Stomach (tissue), 9 donors: ENCODE data around the gene CLEC11A. TPM values are rescaled to one million over a fixed set of nuclear protein-coding genes. Genes with fewer than 3 reads are reported as not detected.
"Not testable (repeated sequence)": the region's sequence is repeated elsewhere in the genome, so short reads cannot be mapped to it uniquely, and the experiment has no call there.

Experiments
- DNase-seq, 2 donors: peaks; one replicate each; pipeline versions ENCODE4 v3.0.0 to v3.0.0-alpha.2; 2013 to 2019
- H3K27ac ChIP-seq, 5 donors: fragments of 200-600 bp in 4 of 5; sonication (generic) in 4 of 5; one replicate each; pipeline ENCODE4 v1.5.1; 2013 to 2019; ENCODE audit warnings: mild to moderate bottlenecking in 1 of 5, moderate library complexity in 1 of 5
- H3K27me3 ChIP-seq, 3 donors: fragments of 200-600 bp; sonication (generic); one replicate each; pipeline ENCODE4 v1.5.1; 2017 to 2019; ENCODE audit warnings: mixed run types in 1 of 3
- H3K36me3 ChIP-seq, 4 donors: fragments of 200-600 bp; sonication (generic); 1 replicate in 3 of 4; 2 replicates in 1 of 4; pipeline ENCODE4 v1.5.1; 2016 to 2019
- H3K4me1 ChIP-seq, 4 donors: fragments of 200-600 bp; sonication (generic); one replicate each; pipeline ENCODE4 v1.5.1; 2016 to 2019
- H3K4me3 ChIP-seq, 4 donors: fragments of 200-600 bp; sonication (generic) in 3 of 4; one replicate each; pipeline ENCODE4 v1.5.1; 2016 to 2019; ENCODE audit warnings: mild to moderate bottlenecking in 1 of 4
- H3K9me3 ChIP-seq, 4 donors: fragments of 200-600 bp; sonication (generic); one replicate each; pipeline ENCODE4 v1.5.1; 2016 to 2019
- EP300 ChIP-seq: sonication (generic); formaldehyde crosslinking; IDR thresholded peaks from one replicate; pipeline ENCODE4 v1.6.1; 2017; ENCODE audit warnings: antibody characterized with exemption
- POLR2A ChIP-seq, 4 donors: fragments of 450-650 bp; IDR thresholded peaks; one replicate each; pipeline ENCODE4 v1.6.1; 2016; ENCODE audit warnings: antibody characterized with exemption in 4 of 4, control low read depth in 2 of 4, mild to moderate bottlenecking in 1 of 4, moderate library complexity in 1 of 4
- WGBS, 5 donors: extraction: QIAGEN DNeasy Blood & Tissue Kit in 3 of 5; methylation state at CpG; one replicate each; pipeline versions ENCODE4 v1.1.5 to v1.1.7; 2013 to 2018; 5-methylcytosine and 5-hydroxymethylcytosine counted together
- intact Hi-C: fragments of 100-400 bp; cut with DNase I; formaldehyde crosslinking; loops from one replicate; pipeline ENCODE4 v1.15.1; 2023; ENCODE audit warnings: low total_unique reads
- polyA plus RNA-seq, 3 donors: library from polyadenylated mRNA; stranded (reverse); fragments of 200-250 nt; gene quantifications; one replicate each; pipeline ENCODE4 v1.2.3, GENCODE V29; 2013
- total RNA-seq, 5 donors: library from RNA; depleted of rRNA; stranded (reverse); fragments of >200 nt; gene quantifications; one replicate each; pipeline versions ENCODE4 v1.1.0 to v1.2.3, GENCODE V29; 2014 to 2016
- TF ChIP-seq, protein P1 (sequence below), 7 experiments: fragments of 450-650 bp in 4 of 7; fragments of 200-600 bp in 3 of 7; sonication (generic) in 3 of 7; IDR thresholded peaks; one replicate each; pipeline ENCODE4 v1.5.1; 2016 to 2019; ENCODE audit warnings: antibody characterized with exemption in 7 of 7, control low read depth in 2 of 7, mild to moderate bottlenecking in 1 of 7
- donor health status: healthy with polysubstance abuse.
- donor health status: Bipolar disorder and iron deficiency.
- donor health status: healthy.

The CLEC11A gene
- total and polyA plus RNA-seq, 8 donors, result 0.89 to 33.9 (median 7.0) TPM; not detected in 1

DNA sequence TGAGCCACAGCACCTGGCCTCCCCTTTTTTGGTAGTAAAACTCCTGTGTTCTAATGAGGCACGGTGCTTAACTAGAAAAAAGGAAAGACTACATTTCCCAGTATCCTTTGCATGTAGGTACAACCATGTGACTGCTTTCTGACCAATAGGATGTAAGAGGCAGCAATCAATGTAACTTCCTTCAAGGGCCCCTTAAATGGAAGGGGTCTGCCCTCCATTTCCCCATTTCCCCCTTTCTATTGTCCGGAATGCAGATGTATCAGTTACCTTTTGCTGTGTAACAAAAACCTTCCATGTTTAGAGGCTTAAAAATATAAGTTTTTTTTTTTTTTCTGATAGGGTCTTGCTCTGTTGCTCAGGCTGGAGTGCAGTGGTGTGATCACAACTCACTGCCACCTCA, 49.3 kb downstream of the CLEC11A start:
- Histone ChIP-seq H3K4me1 (no peaks in the 10 kb centered on the region), H3K36me3 (no peaks in the 10 kb centered on the region), H3K9me3 (peaks cover 0 to 17% (median 8%) of the 10 kb centered on the region in 4 donors), H3K4me3 (no peak overlapping the region), H3K27me3 (peaks cover 0 to 91% (median 11%) of the 10 kb centered on the region in 3 donors), H3K27ac (no peak overlapping the region)
- TF ChIP-seq, protein P1, sequence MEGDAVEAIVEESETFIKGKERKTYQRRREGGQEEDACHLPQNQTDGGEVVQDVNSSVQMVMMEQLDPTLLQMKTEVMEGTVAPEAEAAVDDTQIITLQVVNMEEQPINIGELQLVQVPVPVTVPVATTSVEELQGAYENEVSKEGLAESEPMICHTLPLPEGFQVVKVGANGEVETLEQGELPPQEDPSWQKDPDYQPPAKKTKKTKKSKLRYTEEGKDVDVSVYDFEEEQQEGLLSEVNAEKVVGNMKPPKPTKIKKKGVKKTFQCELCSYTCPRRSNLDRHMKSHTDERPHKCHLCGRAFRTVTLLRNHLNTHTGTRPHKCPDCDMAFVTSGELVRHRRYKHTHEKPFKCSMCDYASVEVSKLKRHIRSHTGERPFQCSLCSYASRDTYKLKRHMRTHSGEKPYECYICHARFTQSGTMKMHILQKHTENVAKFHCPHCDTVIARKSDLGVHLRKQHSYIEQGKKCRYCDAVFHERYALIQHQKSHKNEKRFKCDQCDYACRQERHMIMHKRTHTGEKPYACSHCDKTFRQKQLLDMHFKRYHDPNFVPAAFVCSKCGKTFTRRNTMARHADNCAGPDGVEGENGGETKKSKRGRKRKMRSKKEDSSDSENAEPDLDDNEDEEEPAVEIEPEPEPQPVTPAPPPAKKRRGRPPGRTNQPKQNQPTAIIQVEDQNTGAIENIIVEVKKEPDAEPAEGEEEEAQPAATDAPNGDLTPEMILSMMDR (IDR thresholded peaks at IDR 0.05), result no peak
- TF ChIP-seq POLR2A (IDR thresholded peaks at IDR 0.05), result no peak
- no peak for TF ChIP-seq EP300
- 48 to 69% (median 56%) methylated on average over 2 of the region's 2 CpGs for WGBS, 5 donors
- intact Hi-C loops, result no loop called here
- no peak for DNase-seq

DNA sequence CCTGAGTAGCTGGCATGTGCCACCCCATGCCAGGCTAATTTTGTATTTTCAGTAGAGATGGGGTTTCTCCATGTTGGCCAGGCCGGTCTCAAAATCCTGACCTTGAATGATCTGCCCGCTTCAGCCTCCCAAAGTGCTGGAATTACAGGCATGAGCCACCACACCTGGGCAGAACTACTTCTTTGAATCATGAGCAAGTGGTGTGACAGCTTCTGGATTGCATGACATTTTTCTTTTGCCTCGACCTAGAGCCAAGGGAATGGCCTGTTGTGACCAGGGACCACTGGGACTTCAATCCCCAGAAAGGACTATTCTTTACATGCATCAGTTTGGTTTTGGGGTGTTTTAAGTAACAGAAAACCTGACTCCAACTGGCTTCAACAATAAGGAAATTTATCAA, 49.7 kb downstream of the CLEC11A start:
- Histone ChIP-seq H3K27me3 (peaks cover 0 to 91% (median 15%) of the 10 kb centered on the region in 3 donors), H3K9me3 (peaks cover 0 to 17% (median 8%) of the 10 kb centered on the region in 4 donors)
- H3K4me1 ChIP-seq, H3K36me3 ChIP-seq, H3K4me3 ChIP-seq, intact Hi-C loops, H3K27ac ChIP-seq, DNase-seq: not testable (repeated sequence)
- 73 to 83% (median 74%) methylated on average over 3 of the region's 3 CpGs for WGBS, 5 donors

- peaks cover 0 to 94% (median 21%) of the 10 kb centered on the region in 3 donors for H3K27me3 ChIP-seq
Measured at GRCh38 chr19:50773454-50773853, 50.3 kb downstream of the CLEC11A start.

More at GRCh38 chr19:50773454-50773853, 50.3 kb downstream of the CLEC11A start:
- WGBS, 5 donors, result 43 to 57% (median 49%) methylated on average over 7 of the region's 7 CpGs
- H3K36me3 ChIP-seq, H3K27ac ChIP-seq, intact Hi-C loops, DNase-seq, H3K4me3 ChIP-seq, H3K4me1 ChIP-seq: not testable (repeated sequence)
- peaks cover 0 to 17% (median 8%) of the 10 kb centered on the region in 4 donors for H3K9me3 ChIP-seq

Other genes starting within 250 kb of the CLEC11A start
- 100 to 1,000 TPM in 1 of 5 donors, 10 to 100 TPM in 4; 30.8 to 284 (median 61.5) TPM for gene EMC10, start 246.9 kb upstream of the CLEC11A start, total RNA-seq
- 10 to 100 TPM; 33.5 to 63.2 (median 53.7) TPM for gene EMC10, start 246.9 kb upstream of the CLEC11A start, polyA plus RNA-seq
- gene GARIN5A, start 246.5 kb upstream of the CLEC11A start, total RNA-seq, result under 1 TPM in 3 of 5 donors, not detected in 2; 0.55 to 0.87 (median 0.58) TPM
- gene GARIN5A, start 246.5 kb upstream of the CLEC11A start, polyA plus RNA-seq, result 1 to 10 TPM; 1.9 to 3.1 (median 2.1) TPM
- gene JOSD2, start 212.2 kb upstream of the CLEC11A start, total RNA-seq, result 10 to 100 TPM in 3 of 5 donors, 1 to 10 TPM in 1, not detected in 1; 9.9 to 61.0 (median 14.5) TPM
- 10 to 100 TPM; 68.4 to 79.4 (median 68.5) TPM for gene JOSD2, start 212.2 kb upstream of the CLEC11A start, polyA plus RNA-seq
- not detected for gene ASPDH, start 209.5 kb upstream of the CLEC11A start, total RNA-seq
- gene ASPDH, start 209.5 kb upstream of the CLEC11A start, polyA plus RNA-seq, result not detected
- 1 to 10 TPM in 3 of 5 donors, under 1 TPM in 1, not detected in 1; 0.45 to 4.4 (median 2.2) TPM for gene LRRC4B, start 154.9 kb upstream of the CLEC11A start, total RNA-seq
- gene LRRC4B, start 154.9 kb upstream of the CLEC11A start, polyA plus RNA-seq, result 1 to 10 TPM; 1.2 to 1.5 (median 1.5) TPM
- 1 to 10 TPM in 1 of 5 donors, under 1 TPM in 1, not detected in 3; 0.14 to 1.3 TPM for gene SYT3, start 83.5 kb upstream of the CLEC11A start, total RNA-seq
- gene SYT3, start 83.5 kb upstream of the CLEC11A start, polyA plus RNA-seq, result under 1 TPM in 1 of 3 donors, not detected in 2; 0.13 TPM
- gene C19orf81, start 73.9 kb upstream of the CLEC11A start, total RNA-seq, result not detected
- 1 to 10 TPM in 1 of 3 donors, not detected in 2; 2.3 TPM for gene C19orf81, start 73.9 kb upstream of the CLEC11A start, polyA plus RNA-seq
- gene SHANK1, start 3.6 kb upstream of the CLEC11A start, total RNA-seq, result 1 to 10 TPM in 1 of 5 donors, not detected in 4; 1.5 TPM
- 1 to 10 TPM in 1 of 3 donors, under 1 TPM in 2; 0.15 to 1.2 (median 0.15) TPM for gene SHANK1, start 3.6 kb upstream of the CLEC11A start, polyA plus RNA-seq
- gene GPR32, start 47.1 kb downstream of the CLEC11A start, total RNA-seq, result not detected
- not detected for gene GPR32, start 47.1 kb downstream of the CLEC11A start, polyA plus RNA-seq
- not detected for gene ACP4, start 67.1 kb downstream of the CLEC11A start, total RNA-seq
- not detected for gene ACP4, start 67.1 kb downstream of the CLEC11A start, polyA plus RNA-seq
- 10 to 100 TPM in 1 of 5 donors, 1 to 10 TPM in 1, not detected in 3; 4.1 to 55.0 TPM for gene KLK1, start 100.4 kb downstream of the CLEC11A start, total RNA-seq
- gene KLK1, start 100.4 kb downstream of the CLEC11A start, polyA plus RNA-seq, result 10 to 100 TPM in 1 of 3 donors, 1 to 10 TPM in 2; 6.0 to 12.8 (median 6.9) TPM
- gene KLK15, start 110.2 kb downstream of the CLEC11A start, total RNA-seq, result not detected
- gene KLK15, start 110.2 kb downstream of the CLEC11A start, polyA plus RNA-seq, result not detected
- gene KLK3, start 131.6 kb downstream of the CLEC11A start, total RNA-seq, result 100 to 1,000 TPM in 1 of 5 donors, 10 to 100 TPM in 1, not detected in 3; 46.9 to 134 TPM
- gene KLK3, start 131.6 kb downstream of the CLEC11A start, polyA plus RNA-seq, result not detected
- gene KLK2, start 150.1 kb downstream of the CLEC11A start, total RNA-seq, result 10 to 100 TPM in 1 of 5 donors, not detected in 4; 94.6 TPM
- not detected for gene KLK2, start 150.1 kb downstream of the CLEC11A start, polyA plus RNA-seq
- gene KLK4, start 188.0 kb downstream of the CLEC11A start, total RNA-seq, result not detected
- gene KLK4, start 188.0 kb downstream of the CLEC11A start, polyA plus RNA-seq, result not detected
- gene KLK5, start 229.7 kb downstream of the CLEC11A start, total RNA-seq, result not detected
- gene KLK5, start 229.7 kb downstream of the CLEC11A start, polyA plus RNA-seq, result 10 to 100 TPM in 1 of 3 donors, not detected in 2; 10.4 TPM
- not detected for gene KLK6, start 246.2 kb downstream of the CLEC11A start, total RNA-seq
- gene KLK6, start 246.2 kb downstream of the CLEC11A start, polyA plus RNA-seq, result 1 to 10 TPM in 1 of 3 donors, not detected in 2; 4.5 TPM